ENCODE results near the gene CETP.

The CETP gene

DNA sequence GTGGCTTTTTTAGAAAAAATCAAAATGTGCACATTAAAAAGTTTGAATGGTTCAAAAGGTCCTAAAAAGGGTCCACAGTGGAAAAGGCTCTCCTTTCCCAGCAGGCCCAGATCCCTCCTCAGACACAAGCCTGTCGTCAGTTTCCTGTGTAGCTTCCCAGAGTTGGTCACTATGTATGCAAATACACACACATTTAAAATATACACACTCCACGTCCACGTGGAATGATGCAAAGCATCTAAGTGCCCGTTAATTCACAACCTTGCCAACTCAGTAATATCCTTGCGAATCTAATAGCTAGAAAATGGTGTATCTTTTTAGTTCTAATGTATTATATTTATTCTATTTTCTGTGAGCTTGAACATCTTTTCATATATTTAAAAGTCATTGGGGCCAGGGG is 45.3 kb downstream of the CETP start:
- no peak for DNase-seq (ENCODE audit: low read depth)
- H3K4me3 ChIP-seq (replicated peaks; ENCODE audit: low read depth, low read length), result no peak overlapping the region
- TF ChIP-seq, protein P1, sequence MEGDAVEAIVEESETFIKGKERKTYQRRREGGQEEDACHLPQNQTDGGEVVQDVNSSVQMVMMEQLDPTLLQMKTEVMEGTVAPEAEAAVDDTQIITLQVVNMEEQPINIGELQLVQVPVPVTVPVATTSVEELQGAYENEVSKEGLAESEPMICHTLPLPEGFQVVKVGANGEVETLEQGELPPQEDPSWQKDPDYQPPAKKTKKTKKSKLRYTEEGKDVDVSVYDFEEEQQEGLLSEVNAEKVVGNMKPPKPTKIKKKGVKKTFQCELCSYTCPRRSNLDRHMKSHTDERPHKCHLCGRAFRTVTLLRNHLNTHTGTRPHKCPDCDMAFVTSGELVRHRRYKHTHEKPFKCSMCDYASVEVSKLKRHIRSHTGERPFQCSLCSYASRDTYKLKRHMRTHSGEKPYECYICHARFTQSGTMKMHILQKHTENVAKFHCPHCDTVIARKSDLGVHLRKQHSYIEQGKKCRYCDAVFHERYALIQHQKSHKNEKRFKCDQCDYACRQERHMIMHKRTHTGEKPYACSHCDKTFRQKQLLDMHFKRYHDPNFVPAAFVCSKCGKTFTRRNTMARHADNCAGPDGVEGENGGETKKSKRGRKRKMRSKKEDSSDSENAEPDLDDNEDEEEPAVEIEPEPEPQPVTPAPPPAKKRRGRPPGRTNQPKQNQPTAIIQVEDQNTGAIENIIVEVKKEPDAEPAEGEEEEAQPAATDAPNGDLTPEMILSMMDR (IDR thresholded peaks at IDR 0.05; ENCODE audit: low read length, missing control alignments), result no peak

DNA sequence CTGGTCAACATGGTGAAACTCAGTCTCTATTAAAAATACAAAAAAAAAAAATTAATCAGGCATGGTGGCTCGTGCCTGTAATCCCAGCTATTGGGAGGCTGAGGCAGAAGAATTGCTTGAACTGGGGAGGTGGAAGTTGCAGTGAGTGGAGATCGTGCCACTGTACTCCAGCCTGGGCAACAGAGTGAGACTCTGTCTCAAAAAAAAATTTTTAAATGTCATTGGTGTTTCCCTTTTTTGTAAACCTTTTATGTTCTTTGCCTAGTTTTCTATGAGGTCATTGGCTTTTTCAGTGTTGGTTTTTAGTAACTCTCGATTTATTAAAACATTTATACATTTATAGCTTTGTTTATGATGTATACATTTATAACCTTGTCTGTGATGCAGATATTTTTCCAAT is 45.8 kb downstream of the CETP start:
- no peak overlapping the region for H3K4me3 ChIP-seq (replicated peaks; ENCODE audit: low read depth, low read length)
- no peak for DNase-seq (ENCODE audit: low read depth)
- TF ChIP-seq, protein P1 (IDR thresholded peaks at IDR 0.05; ENCODE audit: low read length, missing control alignments), result no peak

DNA sequence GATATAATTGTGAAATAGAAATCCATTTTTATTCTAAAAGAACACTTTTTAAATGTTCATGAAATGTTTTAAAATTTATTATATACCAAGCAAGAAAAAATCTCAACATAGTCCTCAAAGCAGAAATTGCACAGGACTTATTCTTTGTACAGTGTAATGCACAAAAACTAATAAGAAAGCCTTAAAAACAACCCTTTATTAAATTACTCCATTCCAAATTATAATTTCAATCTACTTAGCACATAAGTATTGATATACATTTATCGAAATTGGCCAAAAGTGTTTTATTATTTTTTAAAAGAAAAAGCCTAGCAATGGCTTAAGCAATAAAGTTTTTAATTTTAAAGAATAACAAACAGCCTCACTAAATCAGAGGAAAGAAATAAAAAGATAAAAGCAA is 46.7 kb downstream of the CETP start:
- H3K4me3 ChIP-seq (replicated peaks; ENCODE audit: low read depth, low read length), result no peak overlapping the region
- DNase-seq (ENCODE audit: low read depth), result no peak
- TF ChIP-seq, protein P1 (IDR thresholded peaks at IDR 0.05; ENCODE audit: low read length, missing control alignments), result no peak

DNA sequence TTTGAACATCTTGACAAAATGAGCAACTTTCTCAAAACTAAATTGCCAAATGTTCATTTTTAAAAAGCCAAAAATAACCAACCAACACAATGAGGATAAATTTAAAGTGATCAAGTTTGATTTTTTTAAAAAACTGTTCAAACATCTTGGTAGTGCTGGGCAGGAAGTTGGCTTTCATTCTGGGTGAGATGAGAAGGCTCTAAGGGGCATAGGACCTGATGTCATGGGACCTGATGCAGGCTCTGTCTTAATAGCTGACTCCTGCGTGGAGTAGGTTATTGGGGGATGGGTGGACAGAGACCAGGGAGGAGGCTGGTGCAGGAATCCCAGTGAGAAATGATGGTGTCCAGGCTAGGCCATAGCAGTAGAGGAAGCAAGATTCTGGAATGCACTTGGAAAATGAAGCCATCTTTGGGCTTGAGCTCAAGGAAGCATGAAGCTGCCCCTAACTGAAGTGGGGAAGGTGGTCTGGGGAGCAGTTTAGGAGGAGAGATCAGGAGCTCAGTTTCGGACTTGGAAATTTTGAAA is 48.0 kb downstream of the CETP start:
- no peak overlapping the region for H3K4me3 ChIP-seq (replicated peaks; ENCODE audit: low read depth, low read length)
- TF ChIP-seq, protein P1 (IDR thresholded peaks at IDR 0.05; ENCODE audit: low read length, missing control alignments), result no peak
- DNase-seq (ENCODE audit: low read depth), result no peak

DNA sequence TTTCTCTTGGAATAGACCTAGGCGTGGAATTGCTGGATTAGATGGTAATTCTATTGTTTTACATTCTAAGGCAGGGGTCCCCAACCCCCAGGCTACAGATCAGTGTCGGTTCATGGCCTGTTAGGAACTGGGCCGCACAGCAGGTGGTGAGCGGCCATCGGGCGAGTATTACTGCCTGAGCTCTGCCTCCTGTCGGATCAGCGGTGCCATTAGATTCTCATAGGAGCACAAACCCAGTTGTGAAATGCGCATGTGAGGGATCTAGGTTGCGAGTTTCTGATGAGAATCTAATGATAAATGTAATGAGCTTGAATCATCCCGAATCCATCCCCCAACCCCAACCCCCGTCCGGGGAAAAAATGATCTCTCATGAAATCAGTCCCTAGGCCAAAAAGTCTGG is 50.6 kb downstream of the CETP start:
- TF ChIP-seq, protein P1 (IDR thresholded peaks at IDR 0.05; ENCODE audit: low read length, missing control alignments), result no peak
- no peak overlapping the region for H3K4me3 ChIP-seq (replicated peaks; ENCODE audit: low read depth, low read length)

DNA sequence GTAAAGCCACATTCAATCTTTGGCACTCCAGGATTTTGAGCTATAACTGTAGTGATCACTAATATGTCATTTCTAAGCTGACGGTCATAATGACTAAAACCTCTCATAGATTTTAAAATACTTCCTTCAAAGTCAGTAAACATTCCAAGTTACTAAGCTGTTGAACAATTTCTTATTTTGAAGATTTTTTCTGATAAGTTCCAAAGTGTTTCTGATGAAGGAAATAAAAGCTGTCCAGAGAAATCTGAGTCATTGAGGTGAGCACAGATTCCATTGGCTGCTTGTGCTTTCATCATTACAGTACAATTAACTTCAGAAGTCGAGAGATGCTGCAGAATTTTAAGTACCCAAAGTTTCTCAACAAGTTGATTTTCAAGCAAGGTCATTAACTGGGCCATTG is 51.5 kb downstream of the CETP start:
- DNase-seq (ENCODE audit: low read depth), result peak; percentile 32
- no peak overlapping the region for H3K4me3 ChIP-seq (replicated peaks; ENCODE audit: low read depth, low read length)

More for the DNA sequence above, 50.6 kb downstream of the CETP start:
- DNase-seq (ENCODE audit: low read depth), result no peak

DNA sequence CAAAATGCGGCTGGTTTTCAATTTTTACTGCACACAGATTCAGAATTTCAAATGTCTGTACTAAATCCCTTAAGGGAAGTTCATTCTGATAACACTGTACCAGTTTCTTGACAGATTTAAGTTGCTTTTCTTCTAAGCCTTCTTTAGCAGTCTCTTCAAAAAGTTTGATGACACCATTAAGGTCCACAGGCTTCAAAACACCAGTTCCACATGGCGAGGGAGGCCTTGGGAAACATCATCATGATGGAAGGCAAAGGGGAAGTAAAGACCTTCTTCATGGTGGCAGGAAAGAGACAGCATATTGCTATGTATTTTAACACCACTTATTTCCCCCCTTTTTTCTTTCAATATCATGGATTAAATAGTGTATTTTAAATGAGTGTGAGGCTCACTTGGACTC is 52.2 kb downstream of the CETP start:
- H3K4me3 ChIP-seq (replicated peaks; ENCODE audit: low read depth, low read length), result no peak overlapping the region
- no peak for DNase-seq (ENCODE audit: low read depth)
- TF ChIP-seq, protein P1 (IDR thresholded peaks at IDR 0.05; ENCODE audit: low read length, missing control alignments), result no peak

More for the DNA sequence above, 51.5 kb downstream of the CETP start:
- TF ChIP-seq, protein P1 (IDR thresholded peaks at IDR 0.05; ENCODE audit: low read length, missing control alignments), result no peak

All from fibroblast of pulmonary artery (primary cell).